GM21619 (cell line): ENCODE measurements around the gene NFKBIE.

Experiments used
- ATAC-seq: cut with Tn5 transposase; IDR thresholded peaks from one replicate; pipeline ENCODE4 v1.9.1; 2021; ENCODE audit not compliant: unreplicated experiment

NFKBIE gene

GRCh38 chr6:44258325-44258863 is 7.0 kb downstream of the NFKBIE start:
- no peak for ATAC-seq

GRCh38 chr6:44257753-44258324 is 7.5 kb downstream of the NFKBIE start:
- peak; percentile 6 for ATAC-seq

DNA sequence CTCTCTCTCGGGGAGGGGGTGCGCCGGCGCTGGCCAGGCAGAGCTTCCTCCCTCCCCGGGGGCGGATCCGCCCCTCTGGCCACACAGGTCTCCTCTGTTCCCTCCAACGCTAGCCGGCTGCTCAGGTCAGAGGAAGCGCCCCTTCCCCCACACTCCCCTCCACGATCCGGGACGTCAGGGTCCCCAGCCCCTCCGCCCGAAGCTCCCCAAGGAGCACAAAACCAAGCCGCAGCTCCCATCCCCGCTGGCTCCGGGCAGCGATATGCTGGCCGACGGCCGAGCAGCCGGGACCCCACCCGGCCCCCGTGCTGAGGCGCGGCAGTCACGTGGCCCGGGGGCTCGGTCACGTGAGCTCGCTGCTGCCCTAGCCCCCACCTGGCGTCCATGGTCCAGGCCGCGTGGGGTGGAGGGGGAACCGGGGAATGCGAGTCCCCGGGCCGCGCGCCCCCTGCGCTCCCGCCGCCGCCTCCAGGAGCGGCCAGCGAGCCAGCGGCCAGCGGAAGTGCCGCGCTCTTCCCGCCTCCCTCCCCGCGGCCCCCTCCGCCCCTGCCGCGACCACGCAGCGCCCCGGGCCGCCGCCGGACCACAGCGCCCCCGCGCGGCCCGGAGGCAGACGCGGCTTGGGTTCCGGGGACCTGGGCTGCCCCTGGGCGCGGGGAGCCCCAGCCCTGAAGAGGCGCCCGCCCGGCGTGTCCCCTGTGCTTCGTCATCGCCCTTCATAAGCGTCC is 8.2 kb downstream of the NFKBIE start, which contains the start of gene SLC35B2:
TSS of gene SLC35B2 (minus strand) at position 504 of the 728 bp plus-strand sequence. CDS start at position 386, 118 bp downstream.
- ATAC-seq = peak; percentile 42

DNA sequence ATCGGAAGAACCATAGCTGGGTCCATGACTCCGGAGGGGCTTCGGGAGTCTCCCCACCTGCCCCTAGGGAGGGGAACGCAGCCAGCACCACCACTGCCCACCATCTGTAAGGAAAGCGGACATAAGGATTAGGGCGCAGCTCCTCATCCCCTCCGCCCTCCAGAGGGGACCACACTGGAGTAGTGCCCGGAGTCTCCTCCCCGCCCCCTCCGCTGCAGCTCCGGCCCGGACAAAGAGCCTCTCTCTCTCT is 8.7 kb downstream of the NFKBIE start:
- ATAC-seq = no peak

DNA sequence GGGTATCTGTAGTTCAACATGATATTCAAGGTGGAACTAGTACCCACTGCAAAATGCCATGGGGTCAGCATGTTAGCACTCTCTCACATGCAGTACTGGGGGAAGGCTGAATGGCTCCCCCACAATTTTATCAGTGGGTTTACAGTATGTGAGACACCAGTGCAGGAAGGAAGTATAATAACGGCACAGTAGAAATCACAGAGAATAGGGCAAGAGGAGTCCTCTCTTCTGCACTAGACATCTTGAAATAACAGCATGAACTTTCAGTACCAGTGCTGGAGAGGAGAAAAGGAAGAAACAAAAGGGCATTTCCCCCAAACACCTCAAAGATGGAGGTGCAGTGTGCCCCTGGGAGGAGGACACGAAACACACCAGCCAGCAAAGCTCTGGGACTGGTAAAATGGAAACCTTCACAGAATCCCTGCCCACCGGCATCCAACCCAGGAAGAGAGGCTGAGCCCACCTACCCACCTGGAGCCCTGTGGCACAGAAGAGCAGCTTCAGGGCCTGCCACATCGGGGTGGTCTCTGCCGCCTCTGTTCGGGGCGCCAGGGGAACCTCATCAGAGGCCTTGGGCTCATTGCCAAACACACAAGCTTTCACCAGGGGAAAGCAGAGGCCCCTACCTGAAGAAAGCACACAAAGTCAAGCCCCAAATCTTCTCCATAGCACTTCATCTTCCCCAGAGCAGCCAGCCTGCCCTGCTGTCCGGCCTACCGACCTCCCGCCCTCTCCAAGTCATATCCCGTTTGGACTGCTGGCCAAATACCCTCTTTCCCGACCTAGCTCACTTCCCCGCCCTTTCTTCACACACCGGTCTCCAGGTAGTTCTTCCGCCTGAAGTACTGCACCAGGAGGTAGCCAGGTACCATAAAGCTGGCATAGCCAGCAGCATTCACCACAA is 9.2 kb downstream of the NFKBIE start:
- ATAC-seq = no peak

GRCh38 chr6:44255105-44255808 is 10.1 kb downstream of the NFKBIE start:
- no peak for ATAC-seq

DNA sequence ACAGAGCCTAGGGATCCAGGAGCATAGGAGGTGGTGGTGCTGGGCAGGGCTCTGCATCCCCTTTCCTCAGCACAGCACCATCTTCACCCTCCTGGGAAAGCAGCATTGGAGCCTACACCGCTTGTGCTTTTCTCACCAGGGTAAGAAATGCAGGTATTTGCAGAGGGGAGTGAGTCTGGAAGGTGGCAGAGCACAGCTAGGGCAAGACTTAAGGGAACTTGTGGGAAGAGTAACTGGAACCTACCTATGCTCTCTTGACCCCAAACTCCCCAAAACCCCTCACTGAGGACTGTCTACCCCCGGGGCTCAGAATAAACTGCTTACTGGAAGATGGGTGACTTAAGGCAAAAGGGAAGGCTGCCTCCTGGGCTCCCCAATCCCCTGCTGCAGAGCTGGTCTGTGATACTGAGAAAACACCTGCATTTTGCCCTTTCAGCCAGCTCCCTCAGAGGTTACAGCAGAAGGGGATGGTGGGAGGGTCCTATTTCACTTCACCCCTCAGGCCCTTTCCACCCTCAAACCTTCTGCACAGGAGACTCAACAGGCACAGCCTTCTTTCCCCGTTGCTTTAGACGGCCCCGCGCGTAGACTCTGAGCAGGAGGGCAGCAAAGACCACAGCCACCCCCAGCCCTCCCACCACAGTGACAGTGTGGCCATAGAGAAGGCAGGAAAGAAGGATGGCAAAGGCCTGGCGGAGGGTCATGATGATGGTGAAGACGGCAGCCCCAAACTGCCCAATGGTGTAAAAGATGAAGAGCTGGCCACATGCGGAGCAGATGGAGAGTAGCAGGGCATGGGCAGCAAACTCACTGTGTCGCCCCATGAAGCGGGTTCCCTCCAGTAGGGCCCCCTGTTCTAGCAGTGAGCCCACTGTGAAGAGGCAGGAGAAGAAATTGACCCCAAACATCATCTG is 10.9 kb downstream of the NFKBIE start:
- no peak for ATAC-seq

DNA sequence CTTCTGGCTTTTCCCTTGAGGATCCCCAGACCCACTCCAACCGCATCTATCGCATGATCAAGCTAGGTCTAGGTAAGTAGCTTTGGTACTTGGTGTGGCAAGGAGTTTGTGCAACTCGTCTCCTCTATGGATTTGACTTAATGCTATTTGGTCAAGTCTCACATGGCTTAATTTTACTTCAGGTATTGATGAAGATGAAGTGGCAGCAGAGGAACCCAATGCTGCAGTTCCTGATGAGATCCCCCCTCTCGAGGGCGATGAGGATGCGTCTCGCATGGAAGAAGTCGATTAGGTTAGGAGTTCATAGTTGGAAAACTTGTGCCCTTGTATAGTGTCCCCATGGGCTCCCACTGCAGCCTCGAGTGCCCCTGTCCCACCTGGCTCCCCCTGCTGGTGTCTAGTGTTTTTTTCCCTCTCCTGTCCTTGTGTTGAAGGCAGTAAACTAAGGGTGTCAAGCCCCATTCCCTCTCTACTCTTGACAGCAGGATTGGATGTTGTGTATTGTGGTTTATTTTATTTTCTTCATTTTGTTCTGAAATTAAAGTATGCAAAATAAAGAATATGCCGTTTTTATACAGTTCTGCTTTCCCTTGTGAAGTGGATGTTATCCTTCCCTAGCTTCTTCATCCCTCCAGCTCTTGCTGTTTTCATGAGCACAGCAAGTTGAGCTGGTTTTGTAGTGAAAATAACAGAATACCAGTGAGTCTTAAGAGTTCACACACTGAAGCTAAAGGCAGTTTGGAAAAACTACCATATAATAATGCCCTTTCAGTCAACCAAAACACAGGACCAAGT is 11.8 kb downstream of the NFKBIE start:
- no peak for ATAC-seq

DNA sequence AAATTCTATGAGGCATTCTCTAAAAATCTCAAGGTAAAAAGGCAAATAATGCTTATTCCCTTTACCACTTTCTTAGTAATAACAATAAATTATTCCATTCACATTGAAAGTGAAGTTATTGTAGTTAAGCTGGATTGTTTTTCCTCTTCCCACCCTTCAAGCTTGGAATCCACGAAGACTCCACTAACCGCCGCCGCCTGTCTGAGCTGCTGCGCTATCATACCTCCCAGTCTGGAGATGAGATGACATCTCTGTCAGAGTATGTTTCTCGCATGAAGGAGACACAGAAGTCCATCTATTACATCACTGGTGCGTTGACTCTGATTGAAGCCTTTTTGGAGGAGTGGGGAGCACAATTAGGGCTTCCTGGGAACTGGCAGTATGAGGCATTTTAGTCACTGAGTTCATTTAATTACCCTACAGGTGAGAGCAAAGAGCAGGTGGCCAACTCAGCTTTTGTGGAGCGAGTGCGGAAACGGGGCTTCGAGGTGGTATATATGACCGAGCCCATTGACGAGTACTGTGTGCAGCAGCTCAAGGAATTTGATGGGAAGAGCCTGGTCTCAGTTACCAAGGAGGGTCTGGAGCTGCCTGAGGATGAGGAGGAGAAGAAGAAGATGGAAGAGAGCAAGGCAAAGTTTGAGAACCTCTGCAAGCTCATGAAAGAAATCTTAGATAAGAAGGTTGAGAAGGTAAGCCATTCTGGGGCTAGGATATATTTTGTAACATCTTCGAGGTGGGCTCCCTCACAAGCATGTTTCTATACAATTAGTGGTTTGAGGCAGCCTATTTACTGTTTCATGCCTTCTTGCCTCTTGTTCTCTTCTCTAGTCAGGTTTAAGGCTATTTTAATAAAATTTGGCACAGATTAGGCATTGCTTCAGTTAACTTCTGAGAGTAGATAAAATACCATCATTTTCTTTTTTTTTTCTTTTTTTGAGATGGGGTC is 13.5 kb downstream of the NFKBIE start:
- ATAC-seq = no peak

DNA sequence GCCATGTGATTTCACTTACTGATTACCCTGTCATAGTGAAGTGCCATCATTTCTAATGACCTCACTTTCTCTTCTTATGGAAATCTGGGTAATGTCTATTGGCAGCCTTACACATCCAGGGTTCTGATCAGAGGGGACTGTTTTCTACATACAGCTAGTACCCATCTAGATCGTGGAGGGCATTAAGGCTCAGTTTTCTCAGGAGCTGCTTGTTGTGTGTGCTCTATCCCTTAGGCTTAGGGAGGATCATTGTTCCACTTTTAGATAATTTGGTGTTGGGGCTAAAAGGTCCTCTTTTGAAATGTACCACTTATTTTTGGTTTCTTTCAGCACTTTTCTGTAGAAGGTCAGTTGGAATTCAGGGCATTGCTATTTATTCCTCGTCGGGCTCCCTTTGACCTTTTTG is 14.6 kb downstream of the NFKBIE start:
- no peak for ATAC-seq

- ATAC-seq = no peak
Measured at GRCh38 chr6:44250067-44250717, 15.2 kb downstream of the NFKBIE start.

DNA sequence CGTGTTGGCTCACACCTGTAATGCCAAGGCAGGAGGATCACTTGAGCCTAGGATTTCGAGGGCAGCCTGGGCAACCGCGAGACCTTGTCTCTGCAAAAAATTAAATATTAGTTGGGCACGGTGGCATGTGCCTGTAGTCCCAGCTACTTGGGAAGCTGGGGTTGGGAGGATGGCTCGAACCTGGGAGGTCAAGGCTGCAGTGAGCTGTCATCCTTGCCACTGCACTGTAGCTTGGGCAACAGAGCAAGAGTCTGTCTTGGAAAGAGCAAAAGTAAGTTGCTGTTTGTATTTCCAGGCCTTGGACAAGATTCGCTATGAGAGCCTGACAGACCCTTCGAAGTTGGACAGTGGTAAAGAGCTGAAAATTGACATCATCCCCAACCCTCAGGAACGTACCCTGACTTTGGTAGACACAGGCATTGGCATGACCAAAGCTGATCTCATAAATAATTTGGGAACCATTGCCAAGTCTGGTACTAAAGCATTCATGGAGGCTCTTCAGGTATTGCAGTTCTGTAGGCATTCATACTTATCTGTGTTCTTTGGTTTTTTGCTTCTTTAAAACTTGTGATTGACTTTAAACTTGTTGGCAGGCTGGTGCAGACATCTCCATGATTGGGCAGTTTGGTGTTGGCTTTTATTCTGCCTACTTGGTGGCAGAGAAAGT is 16.1 kb downstream of the NFKBIE start:
- ATAC-seq = no peak

GRCh38 chr6:44248579-44248978 is 16.8 kb downstream of the NFKBIE start:
- no peak for ATAC-seq

GRCh38 chr6:44247338-44248302 is 17.7 kb downstream of the NFKBIE start:
- peak; percentile 28 for ATAC-seq

- ATAC-seq = peak; percentile 54
Measured at GRCh38 chr6:44246663-44247337, 18.6 kb downstream of the NFKBIE start, which contains the start of gene HSP90AB1. HSP90AB1 (plus strand) TSS chr6:44247101; CDS start chr6:44248630, 1,529 bp downstream.
